Lower lobe of right lung (tissue), 2 donors: Measurements from ENCODE around the gene SLC9A8. TPM values are rescaled to one million over a fixed set of nuclear protein-coding genes. Genes with fewer than 3 reads are reported as not detected.

Experiments used
- ATAC-seq, 2 donors: fragments of 200-7000 bp; cut with Tn5 transposase; one replicate each; pipeline ENCODE4 v1.9.1; 2020 to 2022; ENCODE audit warnings: mild to moderate bottlenecking in 2 of 2, moderate library complexity in 2 of 2
- DNase-seq: peaks from one replicate; pipeline ENCODE4 v3.0.0-alpha.2; 2020
- H3K27ac ChIP-seq: fragments of 200-600 bp; one replicate; pipeline ENCODE4 v1.8.0; 2022
- H3K27me3 ChIP-seq: fragments of 200-600 bp; one replicate; pipeline ENCODE4 v1.8.0; 2022; ENCODE audit warnings: low read depth
- H3K36me3 ChIP-seq: fragments of 200-600 bp; one replicate; pipeline ENCODE4 v1.8.0; 2022; ENCODE audit warnings: mild to moderate bottlenecking
- H3K4me1 ChIP-seq: fragments of 200-600 bp; one replicate; pipeline ENCODE4 v1.8.0; 2022
- H3K4me3 ChIP-seq: fragments of 200-600 bp; one replicate; pipeline ENCODE4 v1.8.0; 2022; ENCODE audit warnings: mild to moderate bottlenecking
- H3K9me3 ChIP-seq: fragments of 200-600 bp; one replicate; pipeline ENCODE4 v1.8.0; 2022
- CTCF ChIP-seq: fragments of 200-600 bp; IDR thresholded peaks from one replicate; pipeline ENCODE4 v1.8.0; 2022; ENCODE audit warnings: antibody characterized with exemption, mild to moderate bottlenecking
- intact Hi-C: fragments of 100-400 bp; cut with DNase I; formaldehyde crosslinking; loops from one replicate; pipeline ENCODE4 v1.11.0; 2022
- total RNA-seq: library from RNA; stranded (reverse); fragmentation: NEBNext Ultra II Directional; extraction: Animal tissue kit (Norgen Biotek cat#: 25700); gene quantifications from one replicate; pipeline ENCODE4 v1.2.1, GENCODE V29; 2021
- donor health status: DM: no; HTN: yes; CAD: no; lungs with severe emphysema.

The SLC9A8 gene
- total RNA-seq, 1 donor from 2014 or later: 17.7 TPM

DNA sequence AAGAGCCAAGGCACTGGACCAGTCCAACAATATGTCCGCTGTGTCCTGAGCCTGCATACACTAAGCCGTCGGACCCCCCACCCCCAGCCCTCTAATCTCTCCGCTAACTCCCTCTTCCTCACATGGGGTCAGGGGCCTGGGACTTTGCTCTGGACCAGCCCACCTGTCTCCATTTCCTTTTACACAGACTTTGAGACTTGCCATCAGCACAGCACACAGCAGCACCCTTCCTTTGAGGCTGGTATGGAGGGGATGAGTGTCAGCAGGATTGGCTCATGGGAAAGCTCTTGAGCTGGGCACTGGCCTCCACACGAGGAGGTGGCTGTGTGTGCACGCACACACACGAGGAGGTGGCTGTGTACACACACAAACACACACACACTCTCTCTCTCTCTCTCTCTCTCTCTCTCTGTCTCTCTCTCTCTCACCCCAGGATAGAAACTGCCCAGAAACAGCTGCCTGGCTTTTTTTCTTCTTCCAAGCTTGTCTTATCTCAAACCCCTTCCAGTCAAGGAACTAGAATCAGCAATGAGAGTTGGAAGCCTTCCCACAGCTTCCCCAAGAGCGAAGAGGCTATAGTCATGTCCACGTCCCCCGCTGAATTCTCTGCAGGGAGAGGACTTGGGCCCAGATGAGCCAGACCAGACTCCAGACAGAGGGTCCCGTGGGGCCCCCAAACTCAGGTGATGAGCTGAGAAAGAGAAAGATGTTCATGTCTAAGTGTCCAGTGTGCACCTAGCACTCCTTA, 18.6 kb downstream of the SLC9A8 start:
- intact Hi-C loops: no loop called here
- H3K27me3 ChIP-seq: no peaks in the 10 kb centered on the region
- no peak overlapping the region for H3K4me3 ChIP-seq
- H3K9me3 ChIP-seq: no peaks in the 10 kb centered on the region
- peaks cover 13% of the 10 kb centered on the region for H3K4me1 ChIP-seq
- ATAC-seq (no peak), DNase-seq (no peak)
- H3K36me3 ChIP-seq: peaks cover 60% of the 10 kb centered on the region
- H3K27ac ChIP-seq: no peak overlapping the region
- TF ChIP-seq CTCF: no peak

- peak overlapping the region; percentile 31 for H3K27ac ChIP-seq
- H3K36me3 ChIP-seq: peaks cover 53% of the 10 kb centered on the region
- H3K9me3 ChIP-seq: no peaks in the 10 kb centered on the region
- no peak for TF ChIP-seq CTCF
- no peak for DNase-seq
- H3K27me3 ChIP-seq: no peaks in the 10 kb centered on the region
- peaks cover 11% of the 10 kb centered on the region for H3K4me1 ChIP-seq
- ATAC-seq: peak; percentile 21 to 23
- H3K4me3 ChIP-seq: no peak overlapping the region
- intact Hi-C loops: no loop called here
Observed at GRCh38 chr20:49831770-49832631, 19.4 kb downstream of the SLC9A8 start.

DNA sequence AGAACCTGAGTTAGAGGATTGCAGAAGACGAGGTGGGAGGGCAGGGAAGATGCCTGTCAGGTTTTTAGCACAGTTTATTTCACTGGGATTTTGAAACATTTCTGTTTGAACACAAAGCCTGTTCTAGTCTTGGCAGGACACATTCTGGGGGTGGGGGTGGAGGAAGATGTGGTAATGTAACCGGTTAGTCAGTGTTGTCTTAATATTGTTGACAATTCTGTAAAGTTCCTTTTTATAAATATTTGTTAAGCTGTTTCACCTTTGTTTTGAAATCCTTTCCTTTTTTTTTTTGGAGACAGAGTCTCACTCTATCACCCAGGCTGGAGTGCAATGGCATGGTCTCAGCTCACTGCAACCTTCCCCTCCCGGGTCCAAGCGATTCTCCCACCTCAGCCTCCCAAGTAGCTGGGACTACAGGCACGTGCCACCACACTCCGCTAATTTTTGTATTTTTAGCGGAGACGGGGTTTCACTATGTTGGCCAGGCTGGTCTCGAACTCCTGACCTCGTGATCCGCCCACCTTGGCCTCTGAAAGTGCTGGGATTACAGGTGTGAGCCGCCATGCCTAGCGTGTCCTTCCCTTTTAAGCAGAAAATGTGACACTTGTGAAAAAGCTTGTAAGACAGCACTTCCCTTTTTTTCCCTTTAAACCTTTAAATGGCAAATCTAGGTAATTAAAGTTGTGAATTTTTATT, 20.2 kb downstream of the SLC9A8 start:
- intact Hi-C loops: no loop called here

DNA sequence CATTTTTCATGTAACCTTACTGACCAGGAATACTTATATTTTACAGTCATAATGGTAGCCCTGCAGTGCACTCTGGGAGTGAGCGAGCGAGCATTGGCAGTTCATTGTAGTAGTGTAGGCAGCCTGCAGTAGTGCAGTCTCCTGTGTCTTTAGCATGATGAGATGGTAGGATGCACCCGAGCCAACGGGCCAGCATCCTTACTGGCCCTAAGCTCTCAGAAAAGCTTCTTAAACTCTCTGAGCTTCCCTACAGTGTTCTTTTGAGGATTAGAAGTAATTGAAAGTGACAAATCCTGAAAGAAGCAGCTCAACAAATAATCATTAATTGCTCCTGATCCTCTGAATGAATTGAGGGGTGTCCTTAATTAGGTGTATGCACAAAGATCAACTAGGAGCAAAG, 20.9 kb downstream of the SLC9A8 start:
- intact Hi-C loops: no loop called here
- H3K27ac ChIP-seq: no peak overlapping the region
- no peaks in the 10 kb centered on the region for H3K9me3 ChIP-seq
- ATAC-seq (no peak), DNase-seq (no peak)
- no peak for TF ChIP-seq CTCF
- H3K4me1 ChIP-seq: peaks cover 11% of the 10 kb centered on the region
- peaks cover 46% of the 10 kb centered on the region for H3K36me3 ChIP-seq
- no peaks in the 10 kb centered on the region for H3K27me3 ChIP-seq
- H3K4me3 ChIP-seq: no peak overlapping the region

More for the DNA sequence above, 20.2 kb downstream of the SLC9A8 start:
- ATAC-seq: peak; percentile 61 to 77
- peaks cover 46% of the 10 kb centered on the region for H3K36me3 ChIP-seq
- H3K9me3 ChIP-seq: no peaks in the 10 kb centered on the region
- no peak for TF ChIP-seq CTCF
- no peak overlapping the region for H3K27ac ChIP-seq
- no peaks in the 10 kb centered on the region for H3K27me3 ChIP-seq
- no peak for DNase-seq
- H3K4me3 ChIP-seq: no peak overlapping the region
- H3K4me1 ChIP-seq: peaks cover 11% of the 10 kb centered on the region

- Histone ChIP-seq H3K36me3 (peaks cover 34% of the 10 kb centered on the region), H3K4me1 (peaks cover 11% of the 10 kb centered on the region), H3K27ac (no peak overlapping the region), H3K4me3 (no peak overlapping the region), H3K9me3 (no peaks in the 10 kb centered on the region), H3K27me3 (no peaks in the 10 kb centered on the region)
- no peak for ATAC-seq
- DNase-seq: no peak
- intact Hi-C loops: no loop called here
- no peak for TF ChIP-seq CTCF
Observed at GRCh38 chr20:49835031-49835430, 22.4 kb downstream of the SLC9A8 start.
